GM12875 (cell line): ENCODE results near the gene CREB3L2.

ENCODE experiments used
- H3K4me3 ChIP-seq: one replicate; pipeline ENCODE4 v1.5.1; 2011; ENCODE audit warnings: low read depth, low read length, control low read depth
- TF ChIP-seq, protein P1 (sequence below): IDR thresholded peaks from 2 replicates; pipeline ENCODE4 v1.5.1; 2011; ENCODE audit warnings: low read depth, mild to moderate bottlenecking, control low read depth, inconsistent platforms, low read length, moderate library complexity, borderline replicate concordance; ENCODE audit not compliant: insufficient read depth

The CREB3L2 gene

DNA sequence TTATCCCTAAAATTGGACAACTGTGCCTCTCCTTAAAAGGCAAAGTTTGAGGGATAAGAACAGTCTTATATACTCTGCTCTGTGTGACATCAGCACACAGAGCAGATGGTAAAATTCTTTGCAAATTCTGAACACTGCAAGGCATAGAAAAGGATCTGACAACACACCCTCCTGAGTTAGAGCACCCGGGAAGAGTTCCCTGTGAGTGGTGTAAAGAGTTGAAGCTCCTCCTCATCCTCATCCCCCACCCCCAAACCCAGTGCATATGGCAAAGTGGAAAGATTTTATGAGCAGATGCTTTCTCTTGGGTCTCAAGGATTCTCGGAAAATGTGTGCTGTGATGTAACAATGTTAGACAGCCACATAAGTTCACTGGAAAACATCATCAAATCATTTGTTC lies 115.1 kb downstream of the CREB3L2 start:
- no peak overlapping the region for H3K4me3 ChIP-seq
- TF ChIP-seq, protein P1, sequence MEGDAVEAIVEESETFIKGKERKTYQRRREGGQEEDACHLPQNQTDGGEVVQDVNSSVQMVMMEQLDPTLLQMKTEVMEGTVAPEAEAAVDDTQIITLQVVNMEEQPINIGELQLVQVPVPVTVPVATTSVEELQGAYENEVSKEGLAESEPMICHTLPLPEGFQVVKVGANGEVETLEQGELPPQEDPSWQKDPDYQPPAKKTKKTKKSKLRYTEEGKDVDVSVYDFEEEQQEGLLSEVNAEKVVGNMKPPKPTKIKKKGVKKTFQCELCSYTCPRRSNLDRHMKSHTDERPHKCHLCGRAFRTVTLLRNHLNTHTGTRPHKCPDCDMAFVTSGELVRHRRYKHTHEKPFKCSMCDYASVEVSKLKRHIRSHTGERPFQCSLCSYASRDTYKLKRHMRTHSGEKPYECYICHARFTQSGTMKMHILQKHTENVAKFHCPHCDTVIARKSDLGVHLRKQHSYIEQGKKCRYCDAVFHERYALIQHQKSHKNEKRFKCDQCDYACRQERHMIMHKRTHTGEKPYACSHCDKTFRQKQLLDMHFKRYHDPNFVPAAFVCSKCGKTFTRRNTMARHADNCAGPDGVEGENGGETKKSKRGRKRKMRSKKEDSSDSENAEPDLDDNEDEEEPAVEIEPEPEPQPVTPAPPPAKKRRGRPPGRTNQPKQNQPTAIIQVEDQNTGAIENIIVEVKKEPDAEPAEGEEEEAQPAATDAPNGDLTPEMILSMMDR = no peak

DNA sequence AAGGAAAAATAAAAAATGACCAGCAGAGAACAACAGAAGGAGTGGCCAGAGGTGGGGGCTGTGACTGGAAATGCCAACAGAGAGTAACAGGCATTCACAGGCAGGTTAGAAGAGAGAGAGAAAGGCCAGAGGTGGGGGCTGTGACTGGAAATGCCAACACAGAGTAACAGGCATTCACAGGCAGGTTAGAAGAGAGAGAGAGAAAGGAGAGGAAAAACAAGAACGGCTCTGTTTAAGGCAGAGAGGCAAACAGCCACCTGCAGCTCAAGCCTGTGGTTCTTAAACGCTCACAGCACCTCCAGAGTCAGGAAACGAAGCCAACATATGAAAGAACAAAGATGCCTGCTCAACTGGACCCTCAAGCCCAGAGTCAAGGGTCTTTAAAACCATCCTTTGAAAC lies 115.6 kb downstream of the CREB3L2 start:
- H3K4me3 ChIP-seq = no peak overlapping the region
- TF ChIP-seq, protein P1 = no peak

DNA sequence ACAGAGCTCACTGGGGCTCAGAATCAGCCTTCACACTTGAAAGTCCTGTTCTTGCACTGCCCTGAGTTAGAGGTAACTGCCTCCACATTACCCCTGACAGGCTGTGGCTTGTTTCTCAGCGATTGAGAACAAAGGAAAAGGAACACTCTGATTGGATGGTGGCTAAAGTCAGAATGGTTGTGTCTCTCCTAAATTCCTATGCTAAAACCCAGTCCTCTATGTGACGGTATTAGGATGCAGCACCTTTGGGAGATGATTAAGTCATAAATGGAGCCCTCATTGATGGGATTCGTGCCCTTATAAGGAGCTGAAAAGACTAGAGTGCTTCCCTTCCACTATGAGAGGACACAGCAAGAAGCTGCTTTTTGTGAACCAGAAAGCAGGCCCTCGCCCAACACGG lies 116.2 kb downstream of the CREB3L2 start:
- no peak overlapping the region for H3K4me3 ChIP-seq
- TF ChIP-seq, protein P1 = no peak

DNA sequence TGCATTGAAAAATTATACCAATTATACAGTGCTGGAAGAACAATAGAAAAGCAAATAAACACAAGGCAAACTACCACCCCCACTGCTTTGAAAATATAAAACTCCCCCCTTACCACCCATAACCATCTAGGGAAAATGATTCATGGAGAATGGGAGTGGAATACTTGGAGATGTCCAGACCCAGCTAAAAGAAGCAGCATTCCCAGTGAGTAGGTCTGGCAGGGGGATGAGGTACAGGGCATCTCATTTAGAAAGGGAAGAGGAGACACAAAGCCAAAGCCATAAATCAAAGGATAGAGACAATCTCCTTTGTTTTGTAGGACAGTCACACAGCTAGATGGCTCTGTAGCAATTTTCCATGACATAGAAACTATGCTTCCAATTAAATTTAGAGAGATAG lies 119.1 kb downstream of the CREB3L2 start:
- no peak overlapping the region for H3K4me3 ChIP-seq
- TF ChIP-seq, protein P1 = no peak

DNA sequence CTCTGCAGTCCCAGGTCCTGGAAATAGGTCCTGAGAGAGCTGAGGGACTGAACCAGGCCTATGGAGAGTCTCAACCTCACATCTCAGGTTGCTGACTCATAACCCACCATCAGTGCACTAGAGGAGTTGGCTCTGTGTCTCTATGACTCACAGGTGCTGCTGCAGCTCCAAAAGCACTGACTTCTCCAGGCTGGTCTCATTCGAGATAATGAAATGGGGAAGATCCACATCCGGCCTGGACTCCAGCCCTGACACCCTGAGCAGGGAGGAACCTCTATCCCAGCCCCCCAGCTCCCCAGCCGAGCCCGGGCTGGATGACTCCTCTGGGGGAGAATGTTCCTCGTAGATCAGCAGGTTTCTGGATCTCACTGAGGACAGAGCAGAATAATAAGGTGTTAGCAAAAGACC lies 119.6 kb downstream of the CREB3L2 start:
- TF ChIP-seq, protein P1 = no peak
- H3K4me3 ChIP-seq = no peak overlapping the region

DNA sequence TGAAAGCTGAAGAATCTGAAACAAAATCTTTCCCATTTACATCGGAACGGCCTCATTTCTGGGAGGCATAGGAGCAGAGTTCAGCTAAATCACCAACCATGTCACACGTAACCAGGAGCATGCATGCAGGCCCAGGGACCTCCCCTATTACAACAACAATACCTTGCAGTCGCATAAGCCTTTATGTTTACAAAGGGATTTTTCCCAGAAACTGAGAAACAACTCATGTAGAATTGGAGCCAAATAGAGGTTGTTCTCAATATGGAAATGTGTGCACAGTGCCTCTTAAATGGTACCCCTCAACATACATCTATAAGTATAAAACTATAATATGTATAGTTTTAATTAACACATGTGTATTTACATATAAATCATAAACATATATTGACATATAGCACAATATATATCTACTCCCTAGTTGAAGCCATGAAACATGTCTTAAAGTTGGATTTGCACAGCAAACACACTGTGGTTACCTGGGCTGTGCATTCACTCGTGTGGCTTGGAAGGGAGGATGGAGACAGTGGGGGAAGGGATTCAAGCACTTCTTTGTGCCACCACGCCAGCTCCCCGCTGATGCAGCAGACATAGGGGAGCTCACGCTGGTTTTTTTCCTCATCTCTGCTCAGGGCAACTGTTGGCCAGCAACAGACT lies 120.2 kb downstream of the CREB3L2 start:
- no peak overlapping the region for H3K4me3 ChIP-seq
- TF ChIP-seq, protein P1 = no peak

DNA sequence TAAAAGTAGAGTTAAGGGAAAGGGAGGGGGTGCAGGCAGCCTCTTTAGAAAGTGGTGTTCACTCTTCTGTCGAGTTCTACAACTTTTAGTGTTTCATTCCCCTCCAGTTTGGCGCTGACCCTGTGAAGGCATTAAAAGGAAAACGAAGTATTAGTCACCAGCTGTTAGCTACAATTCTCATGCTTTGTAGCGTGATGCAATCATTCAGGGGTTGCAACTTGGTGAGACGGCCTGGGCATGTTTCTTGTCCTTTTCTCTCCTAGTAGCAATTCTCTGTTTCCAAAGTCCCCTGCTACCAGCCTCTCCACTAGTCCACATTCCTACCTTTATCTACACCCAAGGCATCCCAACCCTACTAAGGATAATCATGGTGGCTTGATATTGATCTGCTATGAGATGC lies 121.5 kb downstream of the CREB3L2 start:
- no peak overlapping the region for H3K4me3 ChIP-seq
- TF ChIP-seq, protein P1 = no peak
